Suppressor macrophage treated with lipopolysaccharide for 4 hours (primary cell): Measurements from ENCODE around the gene EBF4.
"Not testable (repeated sequence)": the region's sequence is repeated elsewhere in the genome, so short reads cannot be mapped to it uniquely, and the experiment has no call there.

Source experiments
- DNase-seq: peaks from one replicate; pipeline ENCODE4 v3.0.0-alpha.2; 2020

Gene EBF4

GRCh38 chr20:2680046-2680445, 12.5 kb upstream of the EBF4 start:
- no peak for DNase-seq

GRCh38 chr20:2682040-2682439, 10.5 kb upstream of the EBF4 start:
- not testable (repeated sequence) for DNase-seq

- DNase-seq, result peak; percentile 59
Measured at GRCh38 chr20:2684817-2685216, 7.8 kb upstream of the EBF4 start.

- no peak for DNase-seq
Measured at GRCh38 chr20:2687514-2687913, 5.1 kb upstream of the EBF4 start.

- peak; percentile 81 for DNase-seq
Measured at GRCh38 chr20:2688041-2688591, 4.5 kb upstream of the EBF4 start.

- DNase-seq, result no peak
Measured at GRCh38 chr20:2690213-2690612, 2.4 kb upstream of the EBF4 start.

- no peak for DNase-seq
Measured at GRCh38 chr20:2690718-2691117, 1.9 kb upstream of the EBF4 start.

- DNase-seq, result no peak
Measured at GRCh38 chr20:2691127-2691526, 1.5 kb upstream of the EBF4 start.

- no peak for DNase-seq
Measured at GRCh38 chr20:2691663-2692035, 931 bp upstream of the EBF4 start.

- DNase-seq, result no peak
Measured at GRCh38 chr20:2692886-2693285, 306 bp downstream of the EBF4 start.

- DNase-seq, result peak; percentile 51
Measured at GRCh38 chr20:2693286-2694007, 867 bp downstream of the EBF4 start.

GRCh38 chr20:2694008-2694471, 1.5 kb downstream of the EBF4 start:
- DNase-seq, result peak; percentile 37

- DNase-seq, result no peak
Measured at GRCh38 chr20:2694519-2694918, 1.9 kb downstream of the EBF4 start.

- no peak for DNase-seq
Measured at GRCh38 chr20:2695206-2695983, 2.8 kb downstream of the EBF4 start.

- DNase-seq, result not testable (repeated sequence)
Measured at GRCh38 chr20:2695984-2696525, 3.5 kb downstream of the EBF4 start.

- DNase-seq, result no peak
Measured at GRCh38 chr20:2696646-2697045, 4.1 kb downstream of the EBF4 start.

GRCh38 chr20:2697768-2698167, 5.2 kb downstream of the EBF4 start:
- DNase-seq, result no peak

GRCh38 chr20:2698186-2698817, 5.7 kb downstream of the EBF4 start:
- no peak for DNase-seq

GRCh38 chr20:2698912-2699311, 6.3 kb downstream of the EBF4 start:
- DNase-seq, result no peak

GRCh38 chr20:2699775-2700413, 7.3 kb downstream of the EBF4 start:
- no peak for DNase-seq

GRCh38 chr20:2700913-2701620, 8.5 kb downstream of the EBF4 start:
- DNase-seq, result no peak

- peak; percentile 19 for DNase-seq
Measured at GRCh38 chr20:2701671-2702081, 9.1 kb downstream of the EBF4 start.
